Measurements from ENCODE around the gene TPGS2.
A peak's percentile ranks its signal among the peaks of the same experiment; 100 is the strongest.
"Not testable (repeated sequence)": the region's sequence is repeated elsewhere in the genome, so short reads cannot be mapped to it uniquely, and the experiment has no call there.

The TPGS2 gene

GRCh38 chr18:36819621-36820020 is 9.2 kb downstream of the TPGS2 start:
- no peak for DNase-seq

- DNase-seq: no peak
Observed at GRCh38 chr18:36818652-36819051, 10.2 kb downstream of the TPGS2 start.

GRCh38 chr18:36817039-36817438 is 11.8 kb downstream of the TPGS2 start:
- DNase-seq: no peak

- DNase-seq: not testable (repeated sequence)
Observed at GRCh38 chr18:36816096-36816495, 12.7 kb downstream of the TPGS2 start.

GRCh38 chr18:36814994-36815393 is 13.8 kb downstream of the TPGS2 start:
- DNase-seq: no peak

GRCh38 chr18:36813824-36814223 is 15.0 kb downstream of the TPGS2 start:
- DNase-seq: no peak

- no peak for DNase-seq
Observed at GRCh38 chr18:36813101-36813775, 15.6 kb downstream of the TPGS2 start.

- no peak for DNase-seq
Observed at GRCh38 chr18:36812678-36813077, 16.1 kb downstream of the TPGS2 start.

- DNase-seq: no peak
Observed at GRCh38 chr18:36811955-36812354, 16.8 kb downstream of the TPGS2 start.

GRCh38 chr18:36811430-36811829 is 17.4 kb downstream of the TPGS2 start:
- no peak for DNase-seq

- DNase-seq: peak; percentile 10 to 67
Observed at GRCh38 chr18:36809590-36810381, 19.0 kb downstream of the TPGS2 start.

GRCh38 chr18:36808681-36809080 is 20.1 kb downstream of the TPGS2 start:
- DNase-seq: no peak

- no peak for DNase-seq
Observed at GRCh38 chr18:36805105-36805504, 23.7 kb downstream of the TPGS2 start.

GRCh38 chr18:36798738-36799473 is 29.9 kb downstream of the TPGS2 start:
- no peak for DNase-seq

GRCh38 chr18:36792634-36793283 is 36.0 kb downstream of the TPGS2 start:
- DNase-seq: no peak

GRCh38 chr18:36786686-36787085 is 42.1 kb downstream of the TPGS2 start:
- DNase-seq: no peak

GRCh38 chr18:36783792-36784191 is 45.0 kb downstream of the TPGS2 start:
- DNase-seq: no peak

- no peak for DNase-seq
Observed at GRCh38 chr18:36782710-36783109, 46.1 kb downstream of the TPGS2 start.

GRCh38 chr18:36780748-36781147 is 48.1 kb downstream of the TPGS2 start:
- no peak for DNase-seq

GRCh38 chr18:36777566-36777965 is 51.2 kb downstream of the TPGS2 start:
- no peak for DNase-seq

- no peak for DNase-seq
Observed at GRCh38 chr18:36776650-36777049, 52.2 kb downstream of the TPGS2 start.

GRCh38 chr18:36775396-36775795 is 53.4 kb downstream of the TPGS2 start:
- DNase-seq: no peak

- DNase-seq: no peak
Observed at GRCh38 chr18:36772241-36772723, 56.5 kb downstream of the TPGS2 start.
